HG02763 (cell line): ENCODE measurements around the gene FOXP4.

Experiments
- ATAC-seq: cut with Tn5 transposase; IDR thresholded peaks from one replicate; pipeline ENCODE4 v1.9.1; 2021; ENCODE audit warnings: mild to moderate bottlenecking, moderate library complexity; ENCODE audit not compliant: unreplicated experiment

Gene FOXP4

DNA sequence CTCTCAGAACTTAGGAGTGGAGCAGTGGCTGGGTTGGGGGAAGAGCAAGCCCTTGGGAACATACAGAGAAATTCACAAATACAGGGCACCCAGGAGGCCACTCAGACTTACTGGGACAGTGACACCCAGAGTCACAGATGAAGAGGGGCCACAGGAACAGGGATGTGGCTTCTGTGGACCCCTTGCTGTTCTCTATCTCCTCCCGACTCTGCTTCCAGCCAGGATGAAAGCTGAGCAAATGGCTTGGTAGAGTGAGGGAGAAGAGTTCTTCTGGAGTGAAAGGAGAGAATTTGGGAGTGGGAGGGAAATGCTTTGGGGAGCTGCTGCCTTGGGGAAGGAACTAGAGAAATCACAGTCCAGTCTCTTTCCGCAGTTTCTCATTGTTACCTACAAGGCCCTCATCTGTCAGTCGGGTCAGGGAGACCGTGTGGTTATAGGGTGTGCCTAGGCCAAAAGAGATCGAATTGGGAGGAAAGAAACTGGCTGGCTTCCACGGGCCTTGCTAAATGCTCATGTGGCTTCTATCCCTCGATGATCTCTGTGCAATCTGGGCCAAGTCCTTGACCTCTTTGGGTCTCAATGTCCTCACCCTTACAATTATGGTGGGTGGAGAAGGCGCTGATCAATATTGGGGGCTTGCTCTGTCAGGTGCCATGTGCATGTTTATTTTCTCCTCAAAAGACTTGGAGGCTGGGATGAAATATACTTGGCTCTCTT, 17.0 kb downstream of the FOXP4 start:
- no peak for ATAC-seq

DNA sequence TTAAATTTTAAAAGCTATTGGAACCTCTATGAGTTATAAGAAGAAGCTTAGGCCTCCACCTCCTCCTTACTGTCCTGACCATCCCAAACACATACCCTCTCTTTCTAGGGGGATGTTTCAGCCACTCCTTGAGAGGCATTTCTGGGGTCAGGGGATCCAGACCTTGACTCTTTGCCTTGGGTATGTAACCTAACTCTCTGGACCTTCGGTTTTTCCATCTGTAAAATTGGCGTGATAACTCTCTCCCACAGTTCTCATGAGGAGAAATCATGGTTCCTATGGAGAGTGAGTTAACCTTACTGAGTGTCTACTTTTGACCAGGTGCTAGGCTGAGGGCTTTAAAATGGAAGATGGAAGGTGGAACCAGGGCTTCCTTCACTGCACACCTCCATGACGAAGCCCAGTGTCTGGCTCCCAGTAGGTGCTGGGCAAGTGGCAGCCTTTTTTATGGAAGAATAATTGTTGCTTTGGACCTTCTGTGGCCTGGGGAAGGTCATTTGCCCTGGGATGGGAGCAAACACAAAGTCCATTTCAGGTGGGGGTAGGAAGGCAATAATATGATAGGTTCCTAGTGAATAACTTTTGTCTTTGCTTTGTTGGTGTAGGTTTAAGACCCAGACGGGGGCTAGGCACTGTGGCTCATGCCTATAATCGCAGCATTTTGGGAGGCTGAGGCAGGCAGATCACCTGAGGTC, 18.4 kb downstream of the FOXP4 start:
- ATAC-seq = no peak

DNA sequence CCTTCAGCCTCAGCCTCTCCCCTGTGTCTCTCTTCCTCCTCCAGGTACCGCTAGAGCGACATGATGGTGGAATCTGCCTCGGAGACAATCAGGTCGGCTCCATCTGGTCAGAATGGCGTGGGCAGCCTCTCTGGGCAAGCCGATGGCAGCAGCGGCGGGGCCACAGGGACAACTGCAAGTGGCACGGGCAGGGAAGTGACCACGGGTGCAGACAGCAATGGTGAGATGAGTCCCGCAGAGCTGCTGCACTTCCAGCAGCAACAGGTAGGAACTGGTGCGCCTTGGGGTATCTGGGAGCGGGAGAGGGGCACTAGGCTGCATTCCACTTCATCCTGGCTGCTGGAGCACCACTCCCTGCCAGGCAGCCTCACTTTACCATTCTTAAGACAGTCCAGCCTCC, 19.5 kb downstream of the FOXP4 start:
- no peak for ATAC-seq

DNA sequence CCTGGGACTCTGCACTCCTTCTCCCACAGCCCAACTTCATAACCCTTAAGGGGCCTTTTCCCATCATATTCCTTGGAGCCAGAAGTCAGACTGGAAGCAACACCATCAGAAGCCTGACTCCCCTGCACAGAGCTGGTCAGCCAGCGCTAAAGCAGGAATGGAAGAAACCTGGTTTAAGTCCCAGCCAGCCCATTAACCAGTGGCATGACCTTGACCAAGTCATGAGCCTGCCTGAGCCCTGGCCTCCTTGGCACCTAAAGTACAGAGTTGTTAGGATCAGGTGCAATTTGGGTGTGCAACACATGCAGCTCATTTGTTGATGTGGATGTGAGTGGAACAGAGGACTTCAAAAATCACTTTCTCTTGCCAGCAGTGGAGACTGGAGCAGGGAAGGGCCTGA, 20.8 kb downstream of the FOXP4 start:
- no peak for ATAC-seq

DNA sequence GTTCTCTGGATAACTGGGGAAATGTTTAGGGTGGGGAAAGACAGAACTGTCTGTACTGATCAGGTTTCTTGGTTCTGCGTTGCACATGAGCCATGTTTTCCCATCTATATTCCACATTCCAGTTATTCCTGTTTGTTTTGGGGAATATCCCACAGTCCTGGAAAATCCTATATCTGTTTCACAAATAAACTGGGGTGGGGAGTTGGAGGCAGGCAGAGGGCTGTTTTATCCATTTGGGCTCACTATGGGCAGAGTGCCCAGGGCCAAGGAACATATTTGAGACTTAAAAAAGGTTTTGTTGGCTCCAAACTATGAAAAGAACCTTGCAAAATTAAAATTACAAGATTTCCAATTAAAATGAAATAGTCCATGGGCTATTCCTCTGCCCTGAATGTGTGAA, 21.5 kb downstream of the FOXP4 start:
- no peak for ATAC-seq

DNA sequence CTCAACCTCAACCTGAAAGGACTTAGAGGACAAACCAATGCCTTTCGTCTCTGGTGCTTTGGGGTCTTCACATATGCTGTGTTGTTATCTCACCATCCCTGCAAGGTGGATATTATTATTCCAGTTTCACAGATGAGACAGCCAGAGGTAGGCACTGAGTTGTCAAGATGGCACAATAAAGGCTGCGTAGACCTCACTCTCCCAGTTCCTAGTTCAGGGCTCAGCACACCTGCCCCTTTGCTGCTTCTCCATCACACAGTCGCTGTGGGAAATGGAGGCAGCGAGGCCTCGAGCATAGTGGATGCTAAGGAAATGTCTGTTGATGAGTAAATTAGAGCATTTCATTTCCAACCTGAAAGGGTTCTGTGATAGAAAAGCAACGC, 22.0 kb downstream of the FOXP4 start:
- no peak for ATAC-seq

DNA sequence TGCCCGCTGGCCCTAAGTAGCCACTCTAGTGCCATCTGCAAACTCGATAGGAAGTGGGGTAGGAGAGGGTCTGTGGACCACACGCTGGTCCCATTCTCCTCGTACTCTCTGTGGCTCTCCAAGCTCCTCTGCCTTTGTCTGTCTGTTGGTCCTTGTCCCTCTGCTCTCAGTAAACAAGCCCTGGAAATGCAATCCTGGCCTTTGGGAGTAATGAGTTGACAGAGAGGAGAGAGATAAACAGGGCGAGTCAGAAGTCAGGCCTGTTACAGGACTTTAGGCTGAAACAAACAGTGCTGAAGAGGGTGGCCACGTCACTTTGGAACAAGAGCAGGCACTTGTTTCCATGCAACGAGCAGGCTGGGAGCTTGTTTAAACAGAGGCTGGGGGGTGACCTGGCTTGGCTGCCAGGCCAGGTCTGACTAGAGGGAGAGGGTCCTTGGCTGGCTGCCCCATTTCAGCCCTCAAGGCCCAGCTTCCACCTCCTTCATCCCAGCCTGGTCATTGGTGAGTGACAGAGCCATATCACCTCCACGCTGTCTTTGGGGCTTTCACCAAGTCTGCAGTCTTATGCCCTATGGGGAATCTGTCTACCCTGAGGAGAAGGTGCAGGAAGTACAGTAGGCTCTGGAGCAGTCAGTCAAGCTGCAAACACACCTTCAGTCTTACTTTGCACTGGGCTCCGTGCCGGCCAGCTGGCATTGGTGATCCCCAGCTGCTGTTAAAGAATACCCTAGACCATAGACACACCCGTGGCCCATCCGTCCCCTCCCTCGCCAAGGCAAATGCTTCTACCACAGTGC, 22.6 kb downstream of the FOXP4 start:
- ATAC-seq = no peak

DNA sequence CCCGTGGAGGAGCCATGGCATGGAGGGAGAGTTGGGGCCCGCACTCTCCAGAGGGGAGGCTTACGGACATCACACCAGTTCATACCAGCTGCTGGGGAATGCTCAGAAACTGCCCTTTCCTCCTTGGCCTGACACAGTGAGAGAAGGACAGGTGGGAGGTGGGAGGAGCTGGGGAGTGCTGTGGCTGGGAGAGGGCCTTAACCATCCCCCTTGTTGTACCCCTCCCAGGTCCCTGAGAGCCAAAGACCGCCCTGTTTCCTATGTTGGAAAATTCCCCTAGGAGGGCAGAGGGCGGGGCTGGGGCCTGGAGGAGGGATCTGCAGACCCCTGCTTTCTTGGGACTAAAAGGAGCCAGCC, 24.1 kb downstream of the FOXP4 start:
- ATAC-seq = no peak

DNA sequence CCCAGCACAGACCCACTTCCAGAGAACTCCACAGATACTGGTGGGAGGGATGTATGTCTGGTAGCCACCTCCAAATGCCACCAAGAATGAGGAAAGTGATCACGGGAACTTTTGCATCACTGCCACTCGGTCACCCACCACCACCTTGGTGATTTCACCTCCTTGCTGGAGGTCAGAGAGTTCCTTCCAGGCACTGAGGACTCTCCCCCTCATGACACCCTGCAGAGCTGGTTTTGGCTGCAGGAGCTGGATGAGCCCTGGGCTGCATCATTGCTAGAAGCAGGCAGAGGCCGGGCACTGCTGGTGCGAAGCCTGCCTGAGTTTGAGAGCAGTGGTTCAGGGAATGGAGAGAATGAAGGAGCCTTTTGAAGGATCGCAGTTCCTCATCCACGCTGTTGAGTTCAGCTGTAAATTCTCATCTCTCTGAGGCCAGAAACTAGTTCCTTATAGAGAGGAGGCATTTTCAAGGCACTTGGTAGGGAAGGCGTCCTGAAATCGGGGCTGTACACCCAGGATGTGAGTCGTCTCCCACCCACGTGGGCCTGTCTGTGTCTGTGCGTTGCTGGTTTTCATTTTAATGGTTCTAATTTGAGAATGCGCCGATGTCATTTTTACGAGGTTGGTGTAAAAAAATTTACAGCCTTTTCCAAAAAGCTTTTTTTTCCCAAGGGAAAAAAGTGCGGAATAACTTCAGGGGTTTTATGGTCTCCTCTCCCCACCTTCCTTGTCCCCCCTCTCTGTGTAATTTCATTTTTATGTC, 25.0 kb downstream of the FOXP4 start:
- no peak for ATAC-seq

DNA sequence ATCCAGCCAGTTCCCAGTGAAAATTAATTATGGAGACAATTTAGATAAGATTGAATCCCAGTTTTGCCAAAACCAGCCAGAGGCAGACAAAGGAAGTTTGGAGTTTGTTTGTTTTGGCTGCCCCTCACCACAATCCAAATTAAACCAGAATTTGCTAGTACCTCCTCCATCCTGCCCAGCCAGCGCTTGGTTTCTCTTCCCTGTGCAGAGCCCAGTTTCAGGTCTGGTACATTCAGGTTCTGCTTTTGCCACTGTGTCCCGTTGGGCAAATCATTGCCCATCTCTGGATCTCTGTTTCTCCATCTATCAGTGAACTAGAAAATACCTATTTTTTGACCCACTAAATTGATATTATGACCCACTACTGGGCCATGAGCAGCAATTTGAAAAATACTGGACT, 26.4 kb downstream of the FOXP4 start:
- ATAC-seq = no peak

DNA sequence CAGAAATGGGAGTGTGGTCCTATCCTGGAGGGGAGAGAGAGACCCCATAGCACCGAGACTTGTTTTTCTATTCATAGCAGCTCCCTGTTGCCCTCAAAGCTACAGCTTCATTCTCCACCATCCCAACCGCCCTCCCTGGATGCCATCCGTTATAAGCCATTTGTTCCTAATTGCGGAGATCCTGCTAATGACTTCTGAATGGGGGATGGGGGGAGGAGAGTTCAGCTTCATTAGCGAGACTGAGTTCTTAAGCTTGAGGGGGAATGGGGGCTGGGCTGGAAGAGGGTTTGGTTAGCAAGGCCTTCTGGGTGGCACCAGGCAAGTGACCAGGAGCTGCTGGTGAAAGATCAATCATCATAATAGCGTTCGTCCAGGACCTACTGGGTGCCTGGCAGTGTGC, 27.1 kb downstream of the FOXP4 start:
- ATAC-seq = no peak

DNA sequence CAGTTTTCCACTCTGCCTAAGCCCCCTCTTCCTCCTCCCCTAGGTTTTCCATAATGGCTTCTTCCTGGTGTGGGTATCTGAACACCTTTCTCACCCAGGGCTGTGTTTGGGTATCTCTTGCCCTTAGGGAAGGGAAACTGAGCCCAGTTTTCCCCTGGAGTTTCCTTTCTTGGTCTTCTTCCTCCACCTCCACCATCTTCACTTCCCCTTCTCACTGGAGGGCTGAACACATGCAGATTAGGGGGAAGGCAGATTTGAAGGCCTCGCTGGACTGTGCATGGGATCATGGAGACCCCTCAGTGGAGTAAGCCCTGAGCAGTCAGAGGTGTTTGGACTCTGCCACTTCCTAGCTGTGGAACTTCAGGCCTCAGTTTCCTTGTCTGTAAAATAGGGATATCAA, 27.8 kb downstream of the FOXP4 start:
- ATAC-seq = no peak

DNA sequence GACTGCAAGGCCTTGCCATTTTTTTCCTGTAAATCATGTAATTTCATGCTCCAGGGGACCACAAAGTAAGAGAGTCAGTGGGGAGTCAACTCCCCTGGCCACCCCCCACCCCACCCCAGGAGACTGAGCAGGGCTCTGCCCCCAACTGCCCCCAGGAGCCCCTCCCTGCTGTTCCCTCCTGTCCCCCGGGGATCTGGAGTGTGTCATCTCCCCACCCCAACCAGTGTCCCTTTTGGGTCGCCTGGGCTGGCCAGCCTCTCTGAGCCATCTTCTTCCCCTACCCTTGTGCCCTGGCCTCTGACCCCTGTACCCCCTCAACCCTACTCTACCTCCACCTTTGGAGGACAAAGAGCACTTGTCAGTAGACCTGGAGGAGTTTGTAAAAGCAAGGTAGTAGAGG, 29.4 kb downstream of the FOXP4 start:
- ATAC-seq = no peak

DNA sequence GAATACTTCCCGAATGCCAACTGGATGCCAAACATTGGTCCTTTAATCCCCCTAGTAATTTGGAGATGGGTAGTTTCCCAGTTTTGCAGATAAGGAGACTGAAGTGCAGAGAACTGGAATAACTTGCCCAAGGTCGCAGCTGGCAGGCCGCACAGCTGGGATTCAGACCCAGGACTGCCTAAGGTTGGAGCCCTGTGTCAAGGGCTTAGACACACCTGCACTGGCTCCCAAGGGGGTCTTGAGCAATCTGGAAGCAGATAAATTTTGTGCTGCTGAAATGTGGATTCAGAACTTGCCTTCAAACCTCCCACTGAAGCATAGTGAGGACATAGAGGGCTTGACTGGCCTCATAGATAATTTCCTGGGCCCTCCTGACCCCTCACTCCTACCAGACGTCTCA, 30.5 kb downstream of the FOXP4 start:
- no peak for ATAC-seq

DNA sequence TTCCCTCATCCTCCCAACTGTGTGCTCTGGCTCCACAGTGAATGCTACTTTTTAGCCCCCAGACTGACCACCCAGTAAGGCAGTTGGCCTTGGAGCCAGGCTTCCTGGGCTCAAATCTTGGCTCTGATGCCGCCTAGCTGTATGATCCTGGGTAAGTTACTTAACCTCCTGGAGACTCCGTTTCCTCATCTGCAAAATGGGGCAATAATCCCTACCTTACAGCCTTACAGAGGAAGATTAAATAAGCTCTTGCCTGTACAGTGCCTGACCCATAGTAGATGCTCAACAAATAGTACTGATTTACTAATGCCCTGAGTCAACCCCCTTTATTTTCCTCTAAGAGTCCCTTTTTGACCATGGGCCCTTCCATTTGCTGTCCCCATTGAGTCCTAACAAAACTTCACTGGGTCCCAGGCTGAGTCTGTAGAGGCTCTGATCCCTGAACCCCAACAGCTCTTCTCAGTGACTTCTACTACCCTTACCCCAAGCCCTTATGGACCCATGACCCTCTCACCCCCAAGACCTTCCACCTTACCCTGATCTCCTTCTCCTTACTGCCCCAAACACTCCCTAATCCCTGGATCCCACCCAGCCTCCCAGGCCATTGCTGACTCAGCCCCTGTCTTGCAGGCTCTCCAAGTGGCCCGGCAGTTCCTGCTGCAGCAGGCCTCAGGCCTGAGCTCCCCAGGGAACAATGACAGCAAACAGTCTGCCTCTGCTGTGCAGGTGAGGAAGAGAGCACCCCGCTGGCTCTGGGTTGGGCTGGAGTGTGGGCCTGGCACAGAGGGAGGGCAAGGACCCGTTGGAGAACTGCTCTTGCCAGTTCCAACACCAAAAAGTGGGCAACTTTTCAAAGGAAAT, 31.4 kb downstream of the FOXP4 start:
- ATAC-seq = no peak

DNA sequence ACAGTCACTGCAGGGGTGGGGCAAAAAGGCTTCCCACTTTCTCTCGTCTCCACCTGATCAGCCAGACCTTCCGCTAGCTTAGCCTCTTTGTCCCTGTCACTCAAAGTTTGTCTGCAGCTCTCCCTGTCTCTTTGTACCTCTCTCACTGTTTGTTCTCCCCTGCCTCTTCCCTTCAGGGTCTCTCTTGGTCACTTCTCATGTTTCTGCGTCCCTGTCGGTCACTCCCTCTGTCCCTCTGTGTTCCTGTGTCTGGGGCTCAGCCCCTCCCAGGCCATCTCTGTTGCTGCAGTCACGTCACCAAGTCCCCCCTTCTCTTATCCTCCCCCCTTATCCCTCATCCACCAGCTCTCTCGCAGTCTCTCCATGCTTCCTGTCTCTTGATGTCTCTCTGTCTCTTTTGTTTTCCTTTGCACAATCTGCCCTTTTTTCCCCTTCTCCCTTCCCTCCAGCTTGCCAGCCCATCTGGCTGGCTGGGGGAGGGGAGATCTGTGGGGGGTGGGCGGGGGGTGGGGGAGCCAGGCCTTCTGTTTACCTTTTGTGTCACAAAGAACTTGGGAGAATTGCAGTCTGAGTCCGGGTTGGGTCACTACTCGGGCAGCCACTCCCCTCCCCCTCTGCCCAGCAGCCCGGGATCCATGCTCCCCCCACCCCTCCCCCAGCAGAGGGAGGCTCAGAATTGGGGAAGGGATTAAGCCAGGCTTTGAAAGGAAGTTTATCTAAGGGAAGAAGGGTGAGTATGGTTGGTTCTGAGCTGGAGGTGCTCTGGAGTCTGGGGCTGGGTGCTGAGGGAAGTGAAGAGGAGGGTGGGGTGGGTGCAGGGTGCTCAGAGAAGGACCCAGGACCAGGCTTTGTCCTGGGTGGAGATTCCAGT, 32.3 kb downstream of the FOXP4 start:
- no peak for ATAC-seq

DNA sequence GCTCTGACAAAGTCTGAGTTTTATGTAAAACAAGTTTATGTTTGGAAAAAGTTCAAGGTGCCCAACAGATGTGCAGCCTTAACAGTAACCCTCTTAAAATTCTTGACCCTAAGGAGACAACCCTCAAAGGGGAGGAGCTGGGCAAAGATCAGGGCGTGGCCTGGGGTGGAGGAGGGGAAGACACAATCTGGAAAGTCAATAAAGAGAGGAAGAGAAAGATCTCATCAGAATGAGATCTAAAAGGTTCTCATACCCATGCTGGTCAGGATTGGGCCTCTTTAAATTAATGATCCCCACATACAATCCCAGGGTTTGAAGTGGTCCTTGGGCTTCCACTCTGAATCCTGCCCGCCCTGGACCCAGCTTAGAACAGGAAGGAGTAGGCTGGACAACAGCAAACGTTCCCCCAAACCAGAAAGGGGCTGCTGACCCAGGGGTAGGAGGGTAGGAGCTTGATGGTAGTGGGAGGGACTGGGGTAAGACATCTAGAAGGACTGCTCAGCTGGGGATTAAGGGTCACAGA, 33.0 kb downstream of the FOXP4 start:
- no peak for ATAC-seq

DNA sequence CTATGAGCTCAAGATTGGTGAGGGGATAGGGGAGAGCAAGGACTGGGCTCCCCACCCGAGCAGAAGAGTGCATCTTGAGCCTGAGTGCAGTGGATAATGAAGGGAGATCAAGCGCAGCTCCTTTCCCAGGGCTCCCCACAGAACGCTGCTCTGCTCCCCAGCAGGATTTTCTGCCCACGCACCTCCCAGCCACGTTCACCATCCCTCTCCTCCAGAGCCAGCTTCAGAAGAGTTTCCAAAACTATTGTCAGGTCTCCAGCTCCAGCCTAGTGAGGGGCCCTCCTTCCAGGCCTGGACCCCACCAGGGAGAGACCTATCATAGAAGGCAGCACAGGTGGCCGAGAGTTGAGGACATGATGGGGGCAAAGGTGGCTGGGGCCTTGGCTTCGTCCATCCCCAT, 34.5 kb downstream of the FOXP4 start:
- ATAC-seq = no peak

DNA sequence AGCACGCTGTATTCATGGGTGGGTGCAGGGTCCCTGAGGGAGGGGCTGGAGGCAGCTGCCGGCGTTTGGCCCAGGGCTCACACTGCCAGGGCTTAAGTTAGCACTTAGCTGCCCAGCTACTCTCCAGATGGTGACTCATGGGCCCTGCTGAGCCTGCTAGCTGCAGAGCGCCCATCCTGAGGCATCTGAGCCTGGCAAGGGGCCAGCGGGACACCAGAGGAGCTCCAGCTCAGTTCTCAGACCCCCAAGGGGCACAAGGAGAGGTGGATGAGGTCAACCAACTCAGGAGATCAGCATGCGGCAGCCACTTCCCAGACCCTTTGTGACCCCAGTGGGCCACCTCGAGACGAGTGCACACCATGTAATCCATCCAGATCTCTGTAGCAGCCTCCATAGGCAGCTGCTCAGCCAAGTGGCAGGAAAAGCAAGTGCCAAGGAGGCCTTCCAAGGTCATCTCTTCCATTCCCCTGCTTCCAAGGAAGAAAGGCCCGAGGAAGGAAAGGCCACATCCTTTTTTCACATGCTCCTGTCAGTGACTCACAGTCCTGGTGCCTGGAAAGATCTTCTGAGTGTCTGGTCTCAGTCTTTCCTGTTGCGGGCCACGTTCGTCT, 35.3 kb downstream of the FOXP4 start:
- ATAC-seq = no peak
